ENCODE data around the gene HNF1A. TPM values are rescaled to one million over a fixed set of nuclear protein-coding genes. Genes with fewer than 3 reads are reported as not detected.

Gene HNF1A
- total and polyA plus RNA-seq, 9 of the 15 experiments (the other 6 are each of a cell fraction or from before 2014, with no cell fraction given) = not detected

DNA sequence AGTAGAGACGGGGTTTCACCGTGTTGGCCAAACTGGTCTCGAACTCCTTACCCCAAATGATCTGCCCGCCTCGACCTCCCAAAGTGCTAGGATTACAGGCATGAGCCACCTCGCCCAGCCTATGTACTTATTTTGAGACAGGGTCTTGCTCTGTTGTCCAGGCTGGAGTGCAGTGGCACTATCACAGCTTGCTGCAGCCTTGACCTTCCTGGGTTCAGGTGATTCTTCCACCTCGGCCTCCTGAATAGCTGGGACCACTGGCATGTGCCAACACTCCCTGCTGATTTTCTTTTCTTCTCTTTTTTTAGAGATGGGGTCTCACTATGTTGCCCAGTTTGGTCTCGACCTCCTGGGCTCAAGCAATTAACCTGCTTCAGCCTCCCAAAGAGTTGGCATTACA lies 14.0 kb upstream of the HNF1A start:
- DNase-seq (ENCODE audit: extremely low read depth in 1 of 4, low spot score in 3 of 4) = no peak
- FAIRE-seq = no peak
- Histone ChIP-seq H3K4me3 (no peak overlapping the region), H3K27me3 (ENCODE audit: control insufficient read depth in 2 of 2, insufficient read depth in 2 of 2, low read length in 2 of 2) (no peaks in the 10 kb centered on the region), H3K9me3 (replicated peaks; ENCODE audit: control insufficient read depth, insufficient read depth, low read depth, low read length) (no peaks in the 10 kb centered on the region), H2AFZ (ENCODE audit: low read depth, low read length) (no peak overlapping the region), H3K27ac (ENCODE audit: extremely low read depth, low read depth, low read length) (no peak overlapping the region), H3K4me1 (replicated peaks in 1 of 2; ENCODE audit: control insufficient read depth in 2 of 2, insufficient read depth in 2 of 2, low read length in 2 of 2) (peaks cover 8 to 16% of the 10 kb centered on the region in 2 experiments; a peak in 4 of 5 replicates), H3K36me3 (ENCODE audit: control insufficient read depth, insufficient read depth, low read length) (no peaks in the 10 kb centered on the region), H4K20me1 (replicated peaks; ENCODE audit: control insufficient read depth, insufficient read depth, low read length) (no peaks in the 10 kb centered on the region), H3K79me2 (ENCODE audit: control insufficient read depth, insufficient read depth, low read length) (no peaks in the 10 kb centered on the region), H3K9me1 (ENCODE audit: control insufficient read depth, insufficient read depth, low read length) (no peaks in the 10 kb centered on the region), H3K9ac (ENCODE audit: insufficient read depth in 1 of 2, low read depth in 2 of 2, low read length in 2 of 2) (no peak overlapping the region), H3K4me2 (ENCODE audit: insufficient read depth, low read length) (no peak overlapping the region)
- in situ Hi-C loops (cut with MboI) (no loop called here), intact Hi-C loops (cut with micrococcal nuclease) (no loop called here)
- ChIA-PET CTCF (ENCODE audit: low intra/inter-chr PET ratio) (no interaction called here), POLR2A (interaction anchor here (0.9 kb wide), 1 partner anchor 40 kb away, joined by 3 read pairs; no protein-coding TSS in a partner anchor)
- 53% methylated on average over 8 of the region's 8 CpGs for WGBS (ENCODE audit: insufficient coverage, low coverage, missing lambda C conversion rate)
- TF ChIP-seq ZNF121 (CRISPR knock-in tag; conservative IDR thresholded peaks at IDR 0.05) = peak; percentile 96
- TF ChIP-seq, protein P1, sequence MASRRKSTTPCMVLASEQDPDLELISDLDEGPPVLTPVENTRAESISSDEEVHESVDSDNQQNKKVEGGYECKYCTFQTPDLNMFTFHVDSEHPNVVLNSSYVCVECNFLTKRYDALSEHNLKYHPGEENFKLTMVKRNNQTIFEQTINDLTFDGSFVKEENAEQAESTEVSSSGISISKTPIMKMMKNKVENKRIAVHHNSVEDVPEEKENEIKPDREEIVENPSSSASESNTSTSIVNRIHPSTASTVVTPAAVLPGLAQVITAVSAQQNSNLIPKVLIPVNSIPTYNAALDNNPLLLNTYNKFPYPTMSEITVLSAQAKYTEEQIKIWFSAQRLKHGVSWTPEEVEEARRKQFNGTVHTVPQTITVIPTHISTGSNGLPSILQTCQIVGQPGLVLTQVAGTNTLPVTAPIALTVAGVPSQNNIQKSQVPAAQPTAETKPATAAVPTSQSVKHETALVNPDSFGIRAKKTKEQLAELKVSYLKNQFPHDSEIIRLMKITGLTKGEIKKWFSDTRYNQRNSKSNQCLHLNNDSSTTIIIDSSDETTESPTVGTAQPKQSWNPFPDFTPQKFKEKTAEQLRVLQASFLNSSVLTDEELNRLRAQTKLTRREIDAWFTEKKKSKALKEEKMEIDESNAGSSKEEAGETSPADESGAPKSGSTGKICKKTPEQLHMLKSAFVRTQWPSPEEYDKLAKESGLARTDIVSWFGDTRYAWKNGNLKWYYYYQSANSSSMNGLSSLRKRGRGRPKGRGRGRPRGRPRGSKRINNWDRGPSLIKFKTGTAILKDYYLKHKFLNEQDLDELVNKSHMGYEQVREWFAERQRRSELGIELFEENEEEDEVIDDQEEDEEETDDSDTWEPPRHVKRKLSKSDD (conservative IDR thresholded peaks at IDR 0.05; ENCODE audit: low read length) = no peak
- no TSS peak for BruUV-seq (replicated peaks)
- no peak for ATAC-seq

Measured in K562 (cell line).